GM12878 (cell line): ENCODE measurements around the gene CHRNA9. TPM values are rescaled to one million over a fixed set of nuclear protein-coding genes. Genes with fewer than 3 reads are reported as not detected.

ENCODE experiments used
- CHD1 ChIP-seq: IDR thresholded peaks from 2 replicates; pipeline ENCODE4 v1.6.1; 2012; ENCODE audit warnings: low read depth, low read length, improper control_type of control experiment
- PAX5 ChIP-seq: IDR thresholded peaks from 2 replicates; pipeline ENCODE4 v1.6.1; 2011; ENCODE audit warnings: low read depth, low read length, borderline replicate concordance
- SUPT20H ChIP-seq: IDR thresholded peaks from 2 replicates; pipeline ENCODE4 v1.6.1; 2011; ENCODE audit warnings: low read depth, mild to moderate bottlenecking, low read length, moderate library complexity, borderline replicate concordance; ENCODE audit not compliant: control insufficient read depth
- polyA plus RNA-seq, 11 experiments: library from polyadenylated mRNA; depleted of rRNA in 4 of 11; unstranded in 6 of 11; stranded (reverse) in 5 of 11; fragments of >200 nt; fragmentation: Nextera tagmentation in 4 of 11; fragmentation: Illumina TruSeq in 1 of 11; extraction: Ambion mirVana in 4 of 11; extraction: Trizol in 1 of 11; gene quantifications; 1 replicate in 1 of 11; 2 replicates in 10 of 11; pipeline versions ENCODE4 v1.2.1 to v1.2.3, GENCODE V29; 2011 to 2016; ENCODE audit warnings: inconsistent platforms in 2 of 11, missing spikeins in 2 of 11, low read depth in 1 of 11
- total RNA-seq, 4 experiments: library from RNA; depleted of rRNA in 3 of 4; stranded (reverse); fragments of >200 nt in 3 of 4; fragmentation: Illumina TruSeq in 1 of 4; extraction: Trizol in 1 of 4; gene quantifications; 2 replicates each; pipeline versions ENCODE4 v1.2.1 to v1.2.3, GENCODE V29; 2013 to 2021
- TF ChIP-seq, protein P1 (sequence below): fragments of 450-650 bp; IDR thresholded peaks from 2 replicates; pipeline ENCODE4 v1.6.1; 2017; ENCODE audit warnings: mild to moderate bottlenecking, moderate library complexity
- TF ChIP-seq, protein P2 (sequence below): fragments of 450-650 bp; IDR thresholded peaks from 2 replicates; pipeline ENCODE4 v1.6.1; 2017; ENCODE audit warnings: low read depth, mild to moderate bottlenecking, moderate library complexity
- TF ChIP-seq, protein P3 (sequence below): fragments of 450-650 bp; formaldehyde crosslinking; IDR thresholded peaks from 2 replicates; pipeline ENCODE4 v1.4.0; 2020; ENCODE audit warnings: mild to moderate bottlenecking, moderate library complexity

CHRNA9 gene
- total and polyA plus RNA-seq, 10 of the 15 experiments (the other 5 are each of a cell fraction or from before 2014, with no cell fraction given), result 0.05 to 0.09 (median 0.08) TPM; not detected in 7

DNA sequence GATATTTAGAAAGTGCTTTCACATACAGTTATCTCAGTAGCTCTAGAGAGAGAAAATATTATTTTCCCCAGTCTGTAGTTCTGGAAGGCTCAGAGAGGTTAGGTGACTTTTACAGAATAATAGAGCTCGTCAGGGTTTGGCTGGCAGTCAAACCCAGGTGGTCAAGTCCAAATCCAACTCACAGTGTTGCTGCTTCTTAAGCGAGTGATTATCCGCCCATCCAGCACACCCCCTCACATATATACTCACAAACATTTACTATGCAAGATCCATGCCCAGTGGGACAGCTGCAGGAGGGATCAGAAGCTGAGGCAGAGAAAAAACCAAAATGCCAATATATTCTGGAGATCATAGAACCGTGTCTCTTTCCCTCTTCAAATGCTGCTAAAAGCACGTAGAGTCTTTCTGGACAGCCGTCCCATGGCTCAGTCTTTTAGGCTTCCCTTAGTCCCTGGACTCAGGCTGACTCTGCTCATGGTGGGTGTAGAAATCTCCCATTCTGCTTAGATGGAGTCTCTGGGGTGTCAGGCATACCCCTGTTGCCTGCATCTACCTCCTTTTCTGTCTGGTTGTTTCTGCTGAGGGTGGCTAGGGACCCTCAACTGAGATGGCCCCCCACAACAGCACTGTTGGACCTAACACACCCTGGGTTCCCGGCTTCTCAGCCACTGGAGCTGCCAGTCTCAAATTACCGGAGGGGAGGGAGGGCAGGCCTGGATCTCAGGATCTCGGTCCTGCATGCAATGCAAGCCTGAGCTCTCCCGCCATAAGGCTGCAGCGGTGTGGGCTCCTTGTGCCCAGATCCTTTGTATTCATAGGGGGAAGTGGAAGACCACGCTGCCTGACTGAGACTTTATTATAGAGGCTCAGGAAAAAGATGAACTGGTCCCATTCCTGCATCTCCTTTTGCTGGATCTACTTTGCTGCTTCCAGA, at the start of gene CHRNA9 (continued):
- TF ChIP-seq, protein P1, sequence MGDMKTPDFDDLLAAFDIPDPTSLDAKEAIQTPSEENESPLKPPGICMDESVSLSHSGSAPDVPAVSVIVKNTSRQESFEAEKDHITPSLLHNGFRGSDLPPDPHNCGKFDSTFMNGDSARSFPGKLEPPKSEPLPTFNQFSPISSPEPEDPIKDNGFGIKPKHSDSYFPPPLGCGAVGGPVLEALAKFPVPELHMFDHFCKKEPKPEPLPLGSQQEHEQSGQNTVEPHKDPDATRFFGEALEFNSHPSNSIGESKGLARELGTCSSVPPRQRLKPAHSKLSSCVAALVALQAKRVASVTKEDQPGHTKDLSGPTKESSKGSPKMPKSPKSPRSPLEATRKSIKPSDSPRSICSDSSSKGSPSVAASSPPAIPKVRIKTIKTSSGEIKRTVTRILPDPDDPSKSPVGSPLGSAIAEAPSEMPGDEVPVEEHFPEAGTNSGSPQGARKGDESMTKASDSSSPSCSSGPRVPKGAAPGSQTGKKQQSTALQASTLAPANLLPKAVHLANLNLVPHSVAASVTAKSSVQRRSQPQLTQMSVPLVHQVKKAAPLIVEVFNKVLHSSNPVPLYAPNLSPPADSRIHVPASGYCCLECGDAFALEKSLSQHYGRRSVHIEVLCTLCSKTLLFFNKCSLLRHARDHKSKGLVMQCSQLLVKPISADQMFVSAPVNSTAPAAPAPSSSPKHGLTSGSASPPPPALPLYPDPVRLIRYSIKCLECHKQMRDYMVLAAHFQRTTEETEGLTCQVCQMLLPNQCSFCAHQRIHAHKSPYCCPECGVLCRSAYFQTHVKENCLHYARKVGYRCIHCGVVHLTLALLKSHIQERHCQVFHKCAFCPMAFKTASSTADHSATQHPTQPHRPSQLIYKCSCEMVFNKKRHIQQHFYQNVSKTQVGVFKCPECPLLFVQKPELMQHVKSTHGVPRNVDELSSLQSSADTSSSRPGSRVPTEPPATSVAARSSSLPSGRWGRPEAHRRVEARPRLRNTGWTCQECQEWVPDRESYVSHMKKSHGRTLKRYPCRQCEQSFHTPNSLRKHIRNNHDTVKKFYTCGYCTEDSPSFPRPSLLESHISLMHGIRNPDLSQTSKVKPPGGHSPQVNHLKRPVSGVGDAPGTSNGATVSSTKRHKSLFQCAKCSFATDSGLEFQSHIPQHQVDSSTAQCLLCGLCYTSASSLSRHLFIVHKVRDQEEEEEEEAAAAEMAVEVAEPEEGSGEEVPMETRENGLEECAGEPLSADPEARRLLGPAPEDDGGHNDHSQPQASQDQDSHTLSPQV, result no peak
- TF ChIP-seq, protein P2, sequence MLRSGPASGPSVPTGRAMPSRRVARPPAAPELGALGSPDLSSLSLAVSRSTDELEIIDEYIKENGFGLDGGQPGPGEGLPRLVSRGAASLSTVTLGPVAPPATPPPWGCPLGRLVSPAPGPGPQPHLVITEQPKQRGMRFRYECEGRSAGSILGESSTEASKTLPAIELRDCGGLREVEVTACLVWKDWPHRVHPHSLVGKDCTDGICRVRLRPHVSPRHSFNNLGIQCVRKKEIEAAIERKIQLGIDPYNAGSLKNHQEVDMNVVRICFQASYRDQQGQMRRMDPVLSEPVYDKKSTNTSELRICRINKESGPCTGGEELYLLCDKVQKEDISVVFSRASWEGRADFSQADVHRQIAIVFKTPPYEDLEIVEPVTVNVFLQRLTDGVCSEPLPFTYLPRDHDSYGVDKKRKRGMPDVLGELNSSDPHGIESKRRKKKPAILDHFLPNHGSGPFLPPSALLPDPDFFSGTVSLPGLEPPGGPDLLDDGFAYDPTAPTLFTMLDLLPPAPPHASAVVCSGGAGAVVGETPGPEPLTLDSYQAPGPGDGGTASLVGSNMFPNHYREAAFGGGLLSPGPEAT, result no peak
- TF ChIP-seq CHD1 (no peak), PAX5 (no peak), SUPT20H (no peak)
- TF ChIP-seq, protein P3, sequence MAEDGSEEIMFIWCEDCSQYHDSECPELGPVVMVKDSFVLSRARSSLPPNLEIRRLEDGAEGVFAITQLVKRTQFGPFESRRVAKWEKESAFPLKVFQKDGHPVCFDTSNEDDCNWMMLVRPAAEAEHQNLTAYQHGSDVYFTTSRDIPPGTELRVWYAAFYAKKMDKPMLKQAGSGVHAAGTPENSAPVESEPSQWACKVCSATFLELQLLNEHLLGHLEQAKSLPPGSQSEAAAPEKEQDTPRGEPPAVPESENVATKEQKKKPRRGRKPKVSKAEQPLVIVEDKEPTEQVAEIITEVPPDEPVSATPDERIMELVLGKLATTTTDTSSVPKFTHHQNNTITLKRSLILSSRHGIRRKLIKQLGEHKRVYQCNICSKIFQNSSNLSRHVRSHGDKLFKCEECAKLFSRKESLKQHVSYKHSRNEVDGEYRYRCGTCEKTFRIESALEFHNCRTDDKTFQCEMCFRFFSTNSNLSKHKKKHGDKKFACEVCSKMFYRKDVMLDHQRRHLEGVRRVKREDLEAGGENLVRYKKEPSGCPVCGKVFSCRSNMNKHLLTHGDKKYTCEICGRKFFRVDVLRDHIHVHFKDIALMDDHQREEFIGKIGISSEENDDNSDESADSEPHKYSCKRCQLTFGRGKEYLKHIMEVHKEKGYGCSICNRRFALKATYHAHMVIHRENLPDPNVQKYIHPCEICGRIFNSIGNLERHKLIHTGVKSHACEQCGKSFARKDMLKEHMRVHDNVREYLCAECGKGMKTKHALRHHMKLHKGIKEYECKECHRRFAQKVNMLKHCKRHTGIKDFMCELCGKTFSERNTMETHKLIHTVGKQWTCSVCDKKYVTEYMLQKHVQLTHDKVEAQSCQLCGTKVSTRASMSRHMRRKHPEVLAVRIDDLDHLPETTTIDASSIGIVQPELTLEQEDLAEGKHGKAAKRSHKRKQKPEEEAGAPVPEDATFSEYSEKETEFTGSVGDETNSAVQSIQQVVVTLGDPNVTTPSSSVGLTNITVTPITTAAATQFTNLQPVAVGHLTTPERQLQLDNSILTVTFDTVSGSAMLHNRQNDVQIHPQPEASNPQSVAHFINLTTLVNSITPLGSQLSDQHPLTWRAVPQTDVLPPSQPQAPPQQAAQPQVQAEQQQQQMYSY, result no peak
- TF ChIP-seq, all 136 proteins: peak for 0
